Dedifferentiated amniotic fluid mesenchymal stem cell (primary cell): ENCODE results near the gene SH3BGRL2.
"Not testable (repeated sequence)": the region's sequence is repeated elsewhere in the genome, so short reads cannot be mapped to it uniquely, and the experiment has no call there.

Experiments
- DNase-seq: peaks from one replicate; pipeline ENCODE4 v3.0.0-alpha.2; 2016; ENCODE audit errors: extremely low spot score

Gene SH3BGRL2

DNA sequence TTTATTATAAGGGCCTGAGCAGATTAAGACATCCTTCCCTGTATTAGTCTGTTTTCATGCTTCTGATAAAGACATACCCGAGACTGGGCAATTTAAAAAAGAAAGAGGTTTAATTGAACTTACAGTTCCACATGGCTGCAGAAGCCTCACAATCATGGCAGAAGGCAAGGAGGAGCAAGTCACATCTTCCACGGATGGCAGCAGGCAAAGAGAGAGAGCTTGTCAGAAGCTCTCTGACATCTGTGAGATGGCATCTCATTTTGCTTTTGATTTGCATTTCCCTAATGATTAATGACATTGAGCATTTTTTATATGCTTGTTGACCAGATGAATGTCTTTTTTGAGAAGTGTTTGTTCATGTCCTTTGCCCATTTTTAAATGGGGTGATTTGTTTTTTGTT lies 114.2 kb downstream of the SH3BGRL2 start:
- DNase-seq: not testable (repeated sequence)

GRCh38 chr6:79746325-79746724 lies 115.2 kb downstream of the SH3BGRL2 start:
- not testable (repeated sequence) for DNase-seq

DNA sequence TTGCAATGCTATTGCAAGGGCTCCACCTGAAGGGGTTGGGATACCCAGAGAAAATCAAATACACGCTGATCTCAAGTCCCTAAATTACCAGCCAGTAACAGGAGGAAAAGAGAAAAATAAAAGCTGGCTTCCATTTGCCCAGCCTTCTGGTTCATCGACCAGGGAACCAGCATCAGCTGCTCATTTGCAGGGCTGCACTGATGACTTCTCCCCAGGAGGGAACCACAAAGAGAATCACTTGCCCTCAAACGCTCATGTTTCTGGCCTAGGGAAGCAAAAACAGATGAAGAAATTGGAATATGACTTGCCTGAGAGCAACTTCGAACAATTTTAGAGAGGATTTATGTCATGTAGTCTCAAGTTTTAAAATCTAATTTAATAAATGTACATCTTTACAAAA lies 119.7 kb downstream of the SH3BGRL2 start:
- no peak for DNase-seq
